ENCODE measurements around the gene NEK5. TPM values are rescaled to one million over a fixed set of nuclear protein-coding genes. Genes with fewer than 3 reads are reported as not detected.

NEK5 gene
- total and polyA plus RNA-seq, 2 experiments from 2014 or later, result 0.73 to 1.3 TPM

DNA sequence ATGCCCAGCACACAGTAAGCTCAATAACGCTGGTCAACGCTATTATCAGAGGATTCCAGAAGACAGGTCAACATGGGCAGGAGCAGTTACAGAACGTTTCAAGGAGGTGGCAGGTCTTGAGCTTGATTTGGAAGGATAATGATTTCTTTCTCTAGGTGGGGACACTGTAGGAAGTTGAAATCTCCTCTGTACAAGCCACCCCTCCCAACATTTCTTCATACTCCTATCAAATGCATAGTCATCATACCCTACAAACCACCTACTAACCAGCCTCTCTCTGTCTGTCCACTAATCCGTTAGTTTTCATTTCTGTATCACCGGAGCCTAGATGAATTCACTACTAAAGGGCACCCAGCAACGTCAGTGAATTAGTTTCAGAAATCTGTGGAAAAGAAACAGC, 118.9 kb downstream of the NEK5 start (continued):
- no peak for TF ChIP-seq POLR2AphosphoS5 (IDR thresholded peaks at IDR 0.05; ENCODE audit: low read depth)
- TF ChIP-seq EZH2 (IDR thresholded peaks at IDR 0.05; ENCODE audit: low read depth, unreplicated experiment), result no peak
- TF ChIP-seq ETS1 (IDR thresholded peaks at IDR 0.05), result no peak
- no peak for TF ChIP-seq EZH2phosphoT487 (IDR thresholded peaks at IDR 0.05; ENCODE audit: unreplicated experiment)
- no peak for TF ChIP-seq STAT1 (IDR thresholded peaks at IDR 0.05; ENCODE audit: unreplicated experiment)
- TF ChIP-seq ZNF114 (CRISPR knock-in tag; IDR thresholded peaks at IDR 0.05), result no peak
- no peak for TF ChIP-seq CTCF (conservative IDR thresholded peaks at IDR 0.05; ENCODE audit: low read depth in 2 of 2)

DNA sequence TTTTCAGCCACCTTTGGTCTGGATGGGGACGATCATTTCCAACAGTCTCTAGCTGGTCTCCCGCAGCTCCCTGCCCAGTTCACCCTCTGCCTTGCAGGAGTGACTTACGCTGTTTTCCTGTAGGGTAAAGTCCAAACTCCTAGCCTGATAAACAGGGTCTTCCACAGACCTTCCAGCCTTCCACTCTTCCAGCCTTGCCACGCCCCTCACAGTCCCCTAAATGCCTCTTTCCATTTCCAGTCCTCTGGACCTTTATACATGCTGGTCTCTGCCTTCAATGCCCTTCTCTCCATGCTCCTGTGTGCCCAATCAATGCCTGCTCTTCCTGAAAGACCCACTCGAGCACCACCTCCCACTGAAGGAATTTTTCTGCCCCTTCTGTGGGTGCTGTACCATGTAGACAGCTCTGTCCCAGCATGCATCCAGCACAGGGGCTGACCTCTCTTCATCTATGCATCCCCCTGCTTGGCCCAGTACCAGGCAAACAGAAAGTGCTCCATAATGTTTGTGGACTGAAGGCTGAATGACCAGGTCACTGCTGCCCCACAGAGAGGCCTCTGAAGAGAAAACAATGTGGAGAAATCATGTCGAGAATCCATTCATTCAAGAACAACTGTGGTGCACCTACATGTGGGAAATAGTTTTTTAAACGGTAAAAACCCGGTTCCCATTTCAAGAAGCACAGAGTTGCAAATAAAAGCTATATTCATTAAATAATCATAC, 122.2 kb downstream of the NEK5 start:
- H3K9me3 Mint-ChIP-seq, result peaks cover 4% of the 10 kb centered on the region; the same call in 2 of the 3 replicates
- H3K27ac ChIP-seq (ENCODE audit: low read depth), result no peak overlapping the region
- H3K36me3 Mint-ChIP-seq (ENCODE audit: low read depth), result peaks cover 8% of the 10 kb centered on the region
- peaks cover 18% of the 10 kb centered on the region for H3K27me3 Mint-ChIP-seq (ENCODE audit: insufficient read depth, low read depth, poor library complexity)
- H3K4me2 ChIP-seq, result no peak overlapping the region
- no peak overlapping the region for H3K27ac Mint-ChIP-seq
- no peak overlapping the region for H3K4me3 ChIP-seq
- DNase-seq (ENCODE audit: low spot score) (no peak), ATAC-seq (no peak)
- H2AFZ ChIP-seq, result no peak overlapping the region
- no peaks in the 10 kb centered on the region for H3K36me3 ChIP-seq (ENCODE audit: insufficient read depth)
- peaks cover 16% of the 10 kb centered on the region for H3K4me1 Mint-ChIP-seq
- H4K20me1 ChIP-seq (replicated peaks; ENCODE audit: insufficient read depth), result peaks cover 3% of the 10 kb centered on the region; the same call in 1 of the 2 replicates
- H3F3A ChIP-seq (replicated peaks; ENCODE audit: low read depth), result no peaks in the 10 kb centered on the region
- H3K4me3 Mint-ChIP-seq, result no peak overlapping the region
- H3K4me1 ChIP-seq (ENCODE audit: insufficient read depth), result peaks cover 8% of the 10 kb centered on the region
- H3K79me2 ChIP-seq (replicated peaks; ENCODE audit: insufficient read depth), result peaks cover 15% of the 10 kb centered on the region
- peaks cover 28% of the 10 kb centered on the region for H3K27me3 ChIP-seq (ENCODE audit: insufficient read depth)
- H3K9me2 ChIP-seq (ENCODE audit: insufficient read depth), result no peaks in the 10 kb centered on the region
- TF ChIP-seq EZH2phosphoT487 (IDR thresholded peaks at IDR 0.05; ENCODE audit: unreplicated experiment) (no peak), NANOG (IDR thresholded peaks at IDR 0.05; ENCODE audit: borderline replicate concordance) (no peak), ZNF462 (CRISPR knock-in tag; IDR thresholded peaks at IDR 0.05) (no peak), POLR2AphosphoS5 (IDR thresholded peaks at IDR 0.05; ENCODE audit: low read depth) (no peak), REST (IDR thresholded peaks at IDR 0.05; ENCODE audit: unreplicated experiment) (no peak), STAT1 (IDR thresholded peaks at IDR 0.05; ENCODE audit: unreplicated experiment) (no peak), JUNB (IDR thresholded peaks at IDR 0.05; ENCODE audit: unreplicated experiment) (no peak), ZNF331 (CRISPR knock-in tag; IDR thresholded peaks at IDR 0.05; ENCODE audit: low read depth) (no peak)

Data from GM23338 (cell line).